HCT116 (cell line): ENCODE results near the gene ITGAD. TPM values are rescaled to one million over a fixed set of nuclear protein-coding genes. Genes with fewer than 3 reads are reported as not detected.

ENCODE experiments used
- ATAC-seq: fragments of 200-7000 bp; cut with Tn5 transposase; 2 replicates; pipeline ENCODE4 v1.9.1; 2020; ENCODE audit warnings: mild to moderate bottlenecking, moderate library complexity
- BruUV-seq: library from RNA; stranded (reverse); fragments of 400-500 nt; replicated peaks from 2 replicates; lab custom pipeline; 2021; lab: Mats Ljungman, UMichigan
- CTCF ChIA-PET: fragments of 300-600 bp; sonication (Branson Sonifier 250); formaldehyde crosslinking; loops from one replicate; lab custom pipeline; 2021; ENCODE audit warnings: antibody characterized with exemption; lab: Charles Lee
- POLR2A ChIA-PET: fragments of 300-600, 350-600 bp; sonication (Branson Sonifier 250); formaldehyde crosslinking; loops from one replicate; lab custom pipeline; 2021; ENCODE audit warnings: antibody characterized with exemption; lab: Charles Lee
- RAD21 ChIA-PET, 2 experiments: fragments of 300-600 bp; sonication (Branson Sonifier 250); formaldehyde crosslinking; loops; one replicate each; lab custom pipeline; 2023; ENCODE audit warnings: low total read pairs in 2 of 2; ENCODE audit not compliant: uncharacterized antibody in 2 of 2, unreplicated experiment in 2 of 2, low non-redundant PET in 1 of 2; lab: Charles Lee
- DNase-seq: peaks from one replicate; pipeline ENCODE4 v3.0.0-alpha.2; 2010; ENCODE audit warnings: low read depth, low spot score
- H2AFZ ChIP-seq: fragments of 200-600 bp; shearing (Covaris generic), sonication (generic); 2 replicates; pipeline ENCODE4 v1.6.1; 2017; ENCODE audit warnings: low read depth, mixed run types, mixed read lengths, antibody characterized with exemption, low read length; ENCODE audit not compliant: poor library complexity, severe bottlenecking
- H3K27ac ChIP-seq: 2 replicates; pipeline ENCODE4 v1.5.1; 2012; ENCODE audit warnings: low read depth, low read length
- H3K27me3 ChIP-seq: fragments of 200-600 bp; sonication (generic); 2 replicates; pipeline ENCODE4 v1.6.1; 2016; ENCODE audit warnings: mixed run types, low read length, mixed read lengths; ENCODE audit not compliant: insufficient read depth
- H3K36me3 ChIP-seq, 2 experiments: fragments of 200-500 bp in 1 of 2; fragments of 200-600 bp in 1 of 2; sonication (Bioruptor generic) in 1 of 2; sonication (generic) in 1 of 2; 2 replicates each; pipeline versions ENCODE4 v1.5.1 to v1.6.1; 2014 to 2016; ENCODE audit warnings: low read length in 2 of 2, inconsistent platforms in 1 of 2, mixed read lengths in 1 of 2, mixed run types in 1 of 2; ENCODE audit not compliant: insufficient read depth in 2 of 2, control insufficient read depth in 1 of 2
- H3K4me1 ChIP-seq, 2 experiments: fragments of 200-600 bp in 1 of 2; sonication (generic) in 1 of 2; 2 replicates each; pipeline versions ENCODE4 v1.5.1 to v1.6.1; 2012 to 2017; ENCODE audit warnings: low read length in 2 of 2, inconsistent platforms in 1 of 2, mild to moderate bottlenecking in 1 of 2, mixed read lengths in 1 of 2, mixed run types in 1 of 2, moderate library complexity in 1 of 2; ENCODE audit not compliant: insufficient read depth in 2 of 2, control insufficient read depth in 1 of 2
- H3K4me2 ChIP-seq: fragments of 200-600 bp; sonication (generic); 2 replicates; pipeline ENCODE4 v1.6.1; 2017; ENCODE audit warnings: mixed run types, low read length, mixed read lengths
- H3K4me3 ChIP-seq, 2 experiments: fragments of 200-600 bp in 1 of 2; sonication (generic) in 1 of 2; replicated peaks in 1 of 2; 2 replicates each; pipeline ENCODE4 v1.5.1; 2011 to 2016; ENCODE audit warnings: low read length in 2 of 2, control low read depth in 1 of 2, low read depth in 1 of 2, mild to moderate bottlenecking in 1 of 2, mixed read lengths in 1 of 2, mixed run types in 1 of 2
- H3K79me2 ChIP-seq: fragments of 200-600 bp; sonication (generic); 2 replicates; pipeline ENCODE4 v1.6.1; 2017; ENCODE audit warnings: mild to moderate bottlenecking, mixed run types, low read length, moderate library complexity, mixed read lengths; ENCODE audit not compliant: insufficient read depth
- H3K9ac ChIP-seq: fragments of 200-600 bp; sonication (generic); 2 replicates; pipeline ENCODE4 v1.6.1; 2016; ENCODE audit warnings: low read length, mixed read lengths
- H3K9me2 ChIP-seq: fragments of 200-600 bp; sonication (generic), shearing (Covaris generic); 2 replicates; pipeline ENCODE4 v1.6.1; 2017; ENCODE audit warnings: mixed run types, mild to moderate bottlenecking, moderate library complexity; ENCODE audit not compliant: insufficient read depth
- H3K9me3 ChIP-seq, 2 experiments: fragments of 200-500 bp in 1 of 2; fragments of 200-600 bp in 1 of 2; sonication (Bioruptor generic) in 1 of 2; sonication (generic) in 1 of 2; 2 replicates each; pipeline ENCODE4 v1.6.1; 2014 to 2017; ENCODE audit warnings: low read length in 2 of 2, mixed read lengths in 2 of 2, inconsistent platforms in 1 of 2, low read depth in 1 of 2, mild to moderate bottlenecking in 1 of 2, mixed run types in 1 of 2, moderate library complexity in 1 of 2; ENCODE audit not compliant: control insufficient read depth in 1 of 2, insufficient read depth in 1 of 2
- H4K20me1 ChIP-seq: fragments of 200-600 bp; sonication (generic), shearing (Covaris generic); 2 replicates; pipeline ENCODE4 v1.6.1; 2017; ENCODE audit warnings: mixed run types, mild to moderate bottlenecking, moderate library complexity; ENCODE audit not compliant: insufficient read depth
- ATF3 ChIP-seq: IDR thresholded peaks from 2 replicates; pipeline ENCODE4 v1.6.1; 2012
- CBX3 ChIP-seq: IDR thresholded peaks from 2 replicates; pipeline ENCODE4 v1.6.1; 2012; ENCODE audit warnings: low read depth
- CEBPB ChIP-seq: IDR thresholded peaks from 2 replicates; pipeline ENCODE4 v1.6.1; 2012; ENCODE audit warnings: low read depth
- CTCF ChIP-seq, 3 experiments: fragments of 200-600 bp in 1 of 3; sonication (generic) in 1 of 3; IDR thresholded peaks in 2 of 3; conservative IDR thresholded peaks in 1 of 3; 2 replicates each; pipeline ENCODE4 v1.5.1; 2012 to 2017; ENCODE audit warnings: low read depth in 2 of 3, low read length in 2 of 3, antibody characterized with exemption in 1 of 3, borderline replicate concordance in 1 of 3, control low read depth in 1 of 3, mild to moderate bottlenecking in 1 of 3, mixed read lengths in 1 of 3, mixed run types in 1 of 3, moderate library complexity in 1 of 3; ENCODE audit not compliant: insufficient read depth in 1 of 3
- EZH2 ChIP-seq: fragments of 200-600 bp; sonication (generic); IDR thresholded peaks from 2 replicates; pipeline ENCODE4 v1.6.1; 2017; ENCODE audit warnings: antibody characterized with exemption, mixed run types
- FOSL1 ChIP-seq: IDR thresholded peaks from 2 replicates; pipeline ENCODE4 v1.6.1; 2012; ENCODE audit warnings: low read depth
- POLR2A ChIP-seq: IDR thresholded peaks from 2 replicates; pipeline ENCODE4 v1.7.0; 2011; ENCODE audit warnings: borderline replicate concordance; ENCODE audit not compliant: insufficient read depth, insufficient read length; ENCODE audit errors: extremely low read depth
- RAD21 ChIP-seq: IDR thresholded peaks from 2 replicates; pipeline ENCODE4 v1.6.1; 2012; ENCODE audit warnings: low read depth, mild to moderate bottlenecking
- REST ChIP-seq: IDR thresholded peaks from 2 replicates; pipeline ENCODE4 v1.6.1; 2012; ENCODE audit warnings: low read depth
- YY1 ChIP-seq: IDR thresholded peaks from 2 replicates; pipeline ENCODE4 v1.6.1; 2011; ENCODE audit warnings: low read length, low read depth, moderate library complexity, mild to moderate bottlenecking; ENCODE audit not compliant: insufficient replicate concordance; ENCODE audit errors: extremely low read depth
- ZFX ChIP-seq: fragments of 450-650 bp; IDR thresholded peaks from 2 replicates; pipeline ENCODE4 v1.6.1; 2017
- ZNF274 ChIP-seq: fragments of 200-500 bp; sonication (Bioruptor generic); IDR thresholded peaks from 2 replicates; pipeline ENCODE4 v1.6.1; 2014; ENCODE audit warnings: mild to moderate bottlenecking, low read depth, low read length, inconsistent platforms
- intact Hi-C: fragments of 100-400 bp; cut with micrococcal nuclease; formaldehyde crosslinking; loops from 2 replicates; pipeline ENCODE4 v1.10.0; 2022
- total RNA-seq: library from RNA; stranded (reverse); gene quantifications from one replicate; pipeline ENCODE4 v1.2.1, GENCODE V29; 2021; ENCODE audit not compliant: unreplicated experiment

ITGAD gene
- total RNA-seq, 1 experiment from 2014 or later: 0.12 TPM

GRCh38 chr16:31467151-31467773 is 74.1 kb downstream of the ITGAD start:
- no peak overlapping the region for H3K4me2 ChIP-seq
- H3K36me3 ChIP-seq: no peaks in the 10 kb centered on the region
- peaks cover 6 to 9% of the 10 kb centered on the region in 2 experiments for H3K4me1 ChIP-seq
- H3K27me3 ChIP-seq: no peaks in the 10 kb centered on the region
- no peak overlapping the region for H3K4me3 ChIP-seq
- intact Hi-C loops: no loop called here
- H3K9ac ChIP-seq: no peak overlapping the region
- TF ChIP-seq ATF3 (no peak), RAD21 (no peak), ZNF274 (no peak), POLR2A (no peak), YY1 (no peak), CEBPB (no peak), ZFX (no peak), CTCF (IDR thresholded peaks at IDR 0.05 in 2 of 3, conservative IDR thresholded peaks at IDR 0.05 in 1 of 3; ENCODE audit: borderline replicate concordance in 1 of 3, insufficient read depth in 1 of 3, low read depth in 2 of 3, low read length in 2 of 3) (no peak), CBX3 (no peak), REST (no peak), EZH2 (no peak), FOSL1 (no peak)
- H3K27ac ChIP-seq: no peak overlapping the region
- H3K9me2 ChIP-seq: no peaks in the 10 kb centered on the region
- H3K79me2 ChIP-seq: no peaks in the 10 kb centered on the region
- no peaks in the 10 kb centered on the region for H4K20me1 ChIP-seq
- POLR2A ChIA-PET: no interaction called here
- DNase-seq (no peak), ATAC-seq (no peak)
- H2AFZ ChIP-seq: no peak overlapping the region
- RAD21 ChIA-PET: no interaction called here
- CTCF ChIA-PET: no interaction called here
- H3K9me3 ChIP-seq: no peaks in the 10 kb centered on the region
- BruUV-seq: no TSS peak
